ENCODE results near the gene NOL12.
"Not testable (repeated sequence)": the region's sequence is repeated elsewhere in the genome, so short reads cannot be mapped to it uniquely, and the experiment has no call there.

NOL12 gene

DNA sequence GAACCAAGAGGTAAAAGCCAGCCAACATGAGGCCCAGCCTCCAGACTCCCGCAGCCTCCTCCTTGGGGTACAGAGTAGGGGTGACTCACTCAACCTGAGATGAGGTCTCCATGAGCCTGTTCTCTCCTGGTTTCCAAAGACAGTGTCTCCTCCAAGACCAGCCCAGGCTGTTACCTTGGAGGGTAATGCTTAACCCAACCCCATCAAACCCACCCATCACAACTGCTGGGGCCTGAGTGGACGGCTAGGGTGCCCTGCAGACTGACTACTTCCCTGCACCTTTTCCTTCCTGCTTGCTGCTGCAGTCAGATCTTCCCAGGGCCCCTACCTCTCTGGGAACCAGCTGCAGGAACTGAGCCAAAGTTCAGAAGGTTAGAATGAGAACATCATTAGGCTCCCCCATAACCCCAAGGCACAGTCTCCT, 5.1 kb upstream of the NOL12 start:
- DNase-seq = no peak

GRCh38 chr22:37681556-37682049, 4.5 kb upstream of the NOL12 start:
- DNase-seq = peak; percentile 59 to 72

DNA sequence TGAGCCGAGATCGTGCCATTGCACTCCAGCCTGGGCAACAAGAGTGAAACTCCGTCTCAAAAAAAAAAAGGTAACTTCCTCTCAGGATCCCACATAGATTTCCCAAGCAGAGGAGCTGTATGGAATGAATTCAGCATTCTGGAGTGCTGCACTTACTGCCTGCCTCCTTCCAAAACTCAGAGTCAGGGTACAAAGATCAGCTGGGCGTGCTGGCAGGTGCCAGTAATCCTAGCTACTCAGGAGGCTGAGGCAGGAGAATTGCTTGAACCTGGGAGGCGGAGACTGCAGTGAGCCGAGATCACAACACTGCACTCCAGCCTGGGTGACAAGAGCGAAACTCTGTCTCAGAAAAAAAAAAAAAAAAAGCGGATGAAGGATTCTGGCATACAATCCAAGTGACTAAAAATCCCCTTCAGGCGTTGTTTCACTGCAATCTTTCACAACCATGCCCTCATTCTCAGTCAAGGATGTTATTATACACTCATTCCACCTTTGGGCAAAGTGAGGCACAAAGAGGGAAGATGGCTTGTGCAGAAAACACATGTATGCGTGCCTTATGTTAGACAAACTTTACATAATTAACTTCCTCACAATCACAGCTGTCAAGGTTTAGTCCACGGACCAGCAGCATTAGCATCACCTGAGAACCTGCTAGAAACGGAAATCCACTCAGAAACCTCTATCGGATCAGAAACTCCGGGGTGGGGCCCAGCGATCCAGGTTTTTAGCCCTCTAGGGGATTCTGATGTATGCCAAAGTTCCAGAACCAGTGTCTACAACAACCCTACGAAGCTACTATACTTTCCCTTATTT, 1.1 kb upstream of the NOL12 start:
- no peak for DNase-seq

DNA sequence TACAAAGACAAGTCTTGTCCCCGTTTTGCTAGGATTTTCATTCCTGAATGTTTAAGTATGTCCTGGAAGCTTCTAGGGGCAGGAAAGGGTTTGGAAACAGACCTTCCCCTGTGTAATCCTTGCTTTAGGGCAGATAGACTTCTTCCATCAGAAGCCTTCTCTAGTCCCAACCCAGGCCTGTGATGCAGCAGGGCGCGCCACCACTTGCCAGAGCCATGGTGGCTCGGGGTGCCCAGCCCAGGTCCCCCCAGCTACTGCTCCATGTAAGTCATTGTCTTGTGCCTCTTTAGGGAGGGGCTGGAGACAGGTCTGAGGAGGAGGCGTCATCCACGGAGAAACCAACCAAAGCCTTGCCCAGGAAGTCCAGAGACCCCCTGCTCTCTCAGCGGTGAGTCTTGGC, 4.3 kb downstream of the NOL12 start:
- DNase-seq = no peak

GRCh38 chr22:37690901-37691504, 4.9 kb downstream of the NOL12 start:
- DNase-seq = no peak

DNA sequence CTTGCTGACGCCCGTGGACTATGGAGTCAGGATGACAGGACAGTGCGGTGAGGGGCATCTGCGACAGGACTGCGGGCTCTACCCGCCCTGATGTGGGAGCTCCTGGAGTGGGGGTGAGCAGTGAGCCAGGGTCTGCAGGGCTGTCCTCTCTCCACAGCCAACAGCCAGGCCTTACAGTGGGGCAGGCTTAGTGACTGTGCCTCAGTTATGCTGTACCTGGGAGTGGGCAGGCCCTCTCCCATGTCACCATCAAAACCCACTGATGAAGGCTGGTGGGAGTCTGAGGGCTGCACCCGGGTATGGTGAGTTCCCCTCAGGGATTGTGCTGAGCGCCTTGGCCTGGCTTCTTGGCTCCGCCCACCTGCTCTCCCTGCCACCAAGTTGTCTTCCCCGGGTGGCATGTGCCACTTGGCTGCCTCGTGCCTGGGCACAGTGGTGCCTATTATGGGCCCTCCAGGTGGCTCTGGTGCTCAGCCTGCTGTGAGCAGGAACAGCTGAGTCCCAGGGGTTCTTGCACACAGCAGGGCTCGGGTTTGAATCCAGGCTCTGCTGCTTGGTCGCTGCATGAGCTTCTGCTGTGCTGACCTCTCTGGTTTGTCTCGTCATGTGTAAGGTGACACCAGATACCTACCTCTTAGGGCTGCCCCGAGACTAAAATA, 6.6 kb downstream of the NOL12 start:
- no peak for DNase-seq

GRCh38 chr22:37694131-37694530, 8.0 kb downstream of the NOL12 start:
- not testable (repeated sequence) for DNase-seq

- not testable (repeated sequence) for DNase-seq
Observed at GRCh38 chr22:37696260-37696656, 10.1 kb downstream of the NOL12 start.

- no peak for DNase-seq
Observed at GRCh38 chr22:37696657-37697537, 10.8 kb downstream of the NOL12 start, which contains the start of gene TRIOBP. Gene TRIOBP (plus strand): TSS chr22:37697048. CDS start chr22:37701366, 4,318 bp downstream.

- no peak for DNase-seq
Observed at GRCh38 chr22:37697538-37697835, 11.3 kb downstream of the NOL12 start.

DNA sequence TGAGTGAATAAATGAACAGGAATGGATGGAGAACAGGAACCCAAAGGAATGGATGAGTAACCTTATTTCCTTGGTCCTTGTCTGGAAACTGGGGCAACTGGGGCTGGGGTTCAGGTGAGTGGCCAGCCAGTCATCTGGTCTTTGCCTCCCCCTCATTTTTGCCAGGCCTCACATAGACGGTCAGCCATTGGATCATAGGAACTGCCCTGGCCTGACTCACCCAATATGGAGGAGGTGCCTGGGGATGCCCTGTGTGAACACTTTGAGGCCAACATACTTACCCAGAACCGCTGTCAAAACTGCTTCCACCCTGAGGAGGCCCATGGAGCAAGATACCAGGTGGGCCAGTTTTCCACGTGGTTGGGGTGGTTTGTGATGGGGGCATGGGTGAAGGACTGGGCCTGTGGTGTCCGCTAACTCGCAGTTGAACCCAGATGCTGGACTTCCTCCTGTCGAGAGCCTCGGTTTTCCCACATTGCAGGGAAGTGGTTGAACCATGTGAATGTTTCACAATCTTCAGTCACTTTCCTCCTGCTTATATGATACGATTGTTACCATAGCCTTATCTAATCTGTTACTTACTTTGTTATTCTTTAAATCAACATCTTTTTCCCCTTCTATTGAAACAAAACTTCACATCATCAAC, 15.1 kb downstream of the NOL12 start:
- DNase-seq = peak; percentile 75 to 76

DNA sequence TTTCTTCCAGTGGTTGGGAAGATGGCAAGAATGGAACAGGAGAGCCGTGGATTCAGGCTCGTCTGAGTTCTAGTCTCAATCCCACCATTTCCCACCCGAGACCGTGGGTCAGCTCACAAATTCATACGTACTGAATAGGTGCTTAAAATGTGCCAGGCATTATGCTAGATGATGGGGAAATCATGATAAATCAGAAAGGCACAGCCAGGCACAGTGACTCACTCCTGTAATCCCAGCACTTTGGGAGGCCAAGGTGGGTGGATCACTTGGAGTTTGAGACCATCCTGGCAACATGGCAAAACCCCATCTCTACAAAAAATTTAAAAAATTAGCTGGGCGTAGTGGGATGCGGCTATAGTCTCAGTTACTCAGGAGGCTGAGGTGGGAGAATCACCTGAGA, 17.8 kb downstream of the NOL12 start:
- no peak for DNase-seq

- DNase-seq = no peak
Observed at GRCh38 chr22:37704645-37705044, 18.5 kb downstream of the NOL12 start.

DNA sequence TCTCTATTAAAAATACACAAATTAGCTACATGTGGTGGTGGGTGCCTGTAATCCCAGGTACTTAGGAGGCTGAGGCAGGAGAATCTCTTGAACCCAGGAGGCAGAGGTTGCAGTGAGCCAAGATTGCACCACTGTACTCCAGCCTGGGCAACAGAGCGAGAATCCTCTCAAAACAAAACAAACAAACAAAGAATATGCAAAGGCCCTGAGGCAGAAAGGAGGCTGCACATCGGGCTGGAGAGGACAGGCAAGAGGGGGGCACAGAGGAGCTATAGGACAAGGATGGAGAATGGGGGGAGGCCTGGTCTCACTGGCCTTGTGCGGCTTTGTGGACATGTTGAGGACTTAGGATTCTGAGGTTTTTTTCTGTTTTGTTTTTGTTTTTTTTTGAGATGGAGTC, 19.1 kb downstream of the NOL12 start:
- DNase-seq = no peak

DNA sequence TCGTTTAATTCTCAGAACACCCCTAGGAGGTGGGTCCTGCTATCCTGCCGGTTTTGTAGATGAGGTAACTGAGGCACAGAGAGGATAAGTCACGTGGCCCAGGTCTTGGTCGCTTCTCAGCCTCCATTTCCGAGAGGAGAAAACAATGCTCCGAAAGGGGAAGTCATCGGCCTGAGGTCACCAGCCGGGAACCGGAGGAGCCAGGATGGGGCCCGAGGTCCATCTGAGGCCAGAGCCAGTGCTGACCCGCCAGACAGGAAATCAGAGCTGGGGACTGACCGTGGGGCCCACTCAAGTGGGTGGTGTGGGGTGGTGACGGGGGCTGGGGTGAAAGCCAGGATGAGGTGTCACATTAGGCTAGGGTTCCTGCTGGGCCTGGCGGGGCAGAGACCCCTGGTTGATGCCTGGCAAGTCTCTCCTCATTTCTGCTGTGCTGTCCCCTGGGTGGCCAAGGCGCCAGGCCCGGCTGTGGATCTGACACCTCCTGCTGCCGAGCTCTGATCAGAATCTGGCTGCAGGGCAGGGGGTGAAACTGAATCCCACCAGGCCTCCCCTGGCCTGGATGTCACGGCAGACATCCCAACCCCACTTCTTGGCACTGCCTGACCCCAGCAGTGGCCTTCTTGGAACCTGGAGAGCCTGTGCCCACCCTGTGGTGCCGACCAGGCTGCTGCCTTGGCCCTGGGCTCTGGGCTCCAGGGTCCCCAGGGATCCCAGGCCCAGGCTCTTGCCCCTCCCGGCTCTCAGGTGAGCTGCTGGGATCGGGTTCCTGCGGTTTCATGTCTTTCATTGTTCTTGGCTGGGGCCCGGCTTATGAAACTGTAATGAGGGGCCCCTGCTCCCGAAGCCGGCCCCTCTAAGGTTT, 22.7 kb downstream of the NOL12 start:
- DNase-seq = no peak

DNA sequence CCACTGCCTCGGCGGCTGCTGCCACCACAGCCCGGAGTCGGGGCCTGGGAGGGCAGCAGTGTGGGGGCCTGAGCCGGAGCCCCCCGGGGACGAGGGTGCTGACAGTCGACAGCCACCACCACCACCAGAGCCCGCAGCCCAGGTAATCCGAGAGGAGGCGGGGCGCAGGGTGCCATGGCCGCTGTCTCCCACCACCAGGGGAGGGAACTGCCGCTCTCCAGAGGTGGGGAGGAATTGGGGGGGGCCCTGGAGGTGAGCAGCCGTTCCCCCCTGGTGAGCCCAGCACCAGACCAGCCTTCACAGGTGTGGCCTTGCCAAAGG, 23.3 kb downstream of the NOL12 start:
- no peak for DNase-seq

- no peak for DNase-seq
Observed at GRCh38 chr22:37710675-37711074, 24.5 kb downstream of the NOL12 start.

DNA sequence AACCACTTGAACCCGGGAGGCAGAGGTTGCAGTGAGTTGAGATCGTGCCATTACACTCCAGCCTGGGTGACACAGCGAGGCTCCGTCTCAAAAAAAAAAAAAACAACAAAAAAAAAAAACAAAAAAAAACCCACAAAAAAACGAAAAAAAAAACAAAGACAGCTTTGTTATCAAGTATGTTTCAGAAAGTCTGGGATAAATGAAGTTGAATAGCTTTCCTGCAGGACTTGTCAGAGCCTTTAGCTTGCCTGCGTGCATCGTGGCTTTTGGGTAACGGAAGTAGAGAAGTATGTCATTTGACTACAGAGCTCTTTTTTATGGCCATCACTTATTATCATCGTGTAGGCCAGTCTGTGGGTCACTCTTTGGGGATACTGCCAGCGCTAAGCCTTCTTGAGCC, 25.3 kb downstream of the NOL12 start:
- DNase-seq = no peak

GRCh38 chr22:37713761-37714160, 27.6 kb downstream of the NOL12 start:
- no peak for DNase-seq

DNA sequence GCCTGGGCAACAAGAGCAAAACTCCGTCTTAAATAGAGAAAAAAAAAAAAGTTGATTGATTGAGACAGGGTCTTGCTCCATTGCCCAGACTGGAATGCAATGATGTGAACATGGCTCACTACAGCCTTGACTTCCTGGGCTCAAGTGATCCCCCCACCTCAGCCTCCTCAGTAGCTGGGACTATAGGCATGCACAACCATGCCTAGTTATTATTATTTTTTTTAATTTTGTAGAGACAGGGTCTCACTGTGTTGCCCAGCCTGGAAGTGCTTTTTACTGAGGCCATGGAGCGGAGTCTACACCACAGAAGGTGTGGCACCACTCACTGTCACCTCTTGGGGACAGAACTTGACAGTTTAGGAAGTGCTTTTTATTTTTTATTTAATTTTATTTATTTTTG, 28.5 kb downstream of the NOL12 start:
- DNase-seq = no peak

GRCh38 chr22:37715760-37716159, 29.6 kb downstream of the NOL12 start:
- no peak for DNase-seq

DNA sequence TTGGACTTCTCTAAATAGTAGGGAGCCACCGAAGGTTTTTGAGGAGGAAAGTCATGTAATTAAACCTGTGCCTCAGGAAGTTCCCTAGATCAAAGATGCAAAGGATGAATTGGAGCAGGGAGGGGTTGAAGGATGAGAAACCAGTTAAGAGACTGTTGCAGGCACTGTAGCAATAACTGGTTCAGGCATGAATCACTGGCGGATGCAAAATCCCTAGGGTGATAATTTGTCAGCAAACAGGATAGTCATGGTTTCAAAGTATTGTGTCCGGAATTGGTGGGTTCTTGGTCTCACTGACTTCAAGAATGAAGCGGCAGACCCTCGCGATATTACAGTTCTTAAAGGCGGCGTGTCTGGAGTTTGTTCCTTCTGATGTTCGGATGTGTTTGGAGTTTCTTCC, 30.6 kb downstream of the NOL12 start:
- no peak for DNase-seq
